ENCODE measurements around the gene SLC26A3.

DNA sequence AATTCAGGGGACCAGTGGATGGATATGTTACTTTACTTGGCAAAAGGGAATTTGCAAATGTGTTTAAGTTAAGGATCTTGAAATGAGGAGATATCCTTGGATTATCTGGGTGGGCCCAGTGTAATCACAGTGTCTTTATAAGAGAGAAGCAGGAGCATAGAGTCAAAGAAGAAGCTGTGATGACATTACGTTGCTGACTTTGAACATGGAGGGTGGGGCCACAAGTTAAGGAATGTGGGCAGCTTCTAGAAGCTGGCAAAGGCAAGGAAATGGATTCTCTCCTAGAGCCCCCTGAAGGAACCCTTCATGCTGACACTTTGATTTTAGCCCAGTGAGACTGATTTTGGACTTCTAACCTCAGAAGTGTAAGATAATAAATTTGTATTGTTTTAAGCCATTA is 21.8 kb upstream of the SLC26A3 start:
- no peak for TF ChIP-seq CTCF (IDR thresholded peaks at IDR 0.05)
- no peak for TF ChIP-seq EP300 (IDR thresholded peaks at IDR 0.05)
